ENCODE measurements around the gene BLM. TPM values are rescaled to one million over a fixed set of nuclear protein-coding genes. Genes with fewer than 3 reads are reported as not detected.
"Not testable (repeated sequence)": the region's sequence is repeated elsewhere in the genome, so short reads cannot be mapped to it uniquely, and the experiment has no call there.

Gene BLM
- total RNA-seq, 1 donor from 2014 or later = 3.7 TPM

DNA sequence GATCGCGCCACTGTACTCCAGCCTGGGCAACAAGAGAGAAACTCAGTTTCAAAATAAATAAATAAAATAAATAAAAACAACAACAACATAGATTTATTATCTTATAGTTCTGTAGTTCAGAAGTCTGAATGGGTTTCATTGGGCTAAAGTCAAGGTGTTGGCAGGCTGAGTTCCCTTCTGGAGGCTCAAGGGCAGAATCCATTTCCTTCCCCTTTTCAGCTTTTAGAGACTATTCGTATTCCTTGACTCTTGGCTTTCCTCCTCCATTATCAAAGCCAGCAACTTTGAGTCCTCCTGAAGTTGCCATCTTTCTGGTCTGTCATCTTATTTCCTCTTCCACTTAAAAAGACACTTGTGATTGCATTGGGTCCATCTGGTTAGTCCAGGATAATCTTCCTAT, 12.1 kb downstream of the BLM start:
- no peaks in the 10 kb centered on the region for H3K4me1 ChIP-seq (ENCODE audit: insufficient read depth, low read length)
- no peaks in the 10 kb centered on the region for H3K36me3 ChIP-seq (ENCODE audit: insufficient read depth, low read length)
- peaks cover 21% of the 10 kb centered on the region for H3K79me2 ChIP-seq (ENCODE audit: insufficient read depth, low read length)
- TF ChIP-seq EZH2 (IDR thresholded peaks at IDR 0.05; ENCODE audit: insufficient read depth, low read length) = no peak
- TF ChIP-seq, protein P1, sequence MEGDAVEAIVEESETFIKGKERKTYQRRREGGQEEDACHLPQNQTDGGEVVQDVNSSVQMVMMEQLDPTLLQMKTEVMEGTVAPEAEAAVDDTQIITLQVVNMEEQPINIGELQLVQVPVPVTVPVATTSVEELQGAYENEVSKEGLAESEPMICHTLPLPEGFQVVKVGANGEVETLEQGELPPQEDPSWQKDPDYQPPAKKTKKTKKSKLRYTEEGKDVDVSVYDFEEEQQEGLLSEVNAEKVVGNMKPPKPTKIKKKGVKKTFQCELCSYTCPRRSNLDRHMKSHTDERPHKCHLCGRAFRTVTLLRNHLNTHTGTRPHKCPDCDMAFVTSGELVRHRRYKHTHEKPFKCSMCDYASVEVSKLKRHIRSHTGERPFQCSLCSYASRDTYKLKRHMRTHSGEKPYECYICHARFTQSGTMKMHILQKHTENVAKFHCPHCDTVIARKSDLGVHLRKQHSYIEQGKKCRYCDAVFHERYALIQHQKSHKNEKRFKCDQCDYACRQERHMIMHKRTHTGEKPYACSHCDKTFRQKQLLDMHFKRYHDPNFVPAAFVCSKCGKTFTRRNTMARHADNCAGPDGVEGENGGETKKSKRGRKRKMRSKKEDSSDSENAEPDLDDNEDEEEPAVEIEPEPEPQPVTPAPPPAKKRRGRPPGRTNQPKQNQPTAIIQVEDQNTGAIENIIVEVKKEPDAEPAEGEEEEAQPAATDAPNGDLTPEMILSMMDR (IDR thresholded peaks at IDR 0.05; ENCODE audit: insufficient read depth, low read depth, low read length) = no peak
- FAIRE-seq (no peak), DNase-seq (ENCODE audit: low read depth) (no peak)
- H3K9ac ChIP-seq (ENCODE audit: low read length) = no peak overlapping the region
- no peak overlapping the region for H2AFZ ChIP-seq (ENCODE audit: low read depth, low read length)
- Mint-ChIP-seq H3K36me3 (ENCODE audit: low read depth, unreplicated experiment) (no peaks in the 10 kb centered on the region), H3K4me3 (ENCODE audit: unreplicated experiment) (no peak overlapping the region), H3K4me1 (ENCODE audit: low read depth, unreplicated experiment) (no peaks in the 10 kb centered on the region), H3K9me3 (ENCODE audit: unreplicated experiment) (no peaks in the 10 kb centered on the region), H3K27me3 (ENCODE audit: low read depth, unreplicated experiment) (no peaks in the 10 kb centered on the region), H3K27ac (ENCODE audit: unreplicated experiment) (no peak overlapping the region)
- no peaks in the 10 kb centered on the region for H4K20me1 ChIP-seq (ENCODE audit: insufficient read depth, low read length)
- H3K27ac ChIP-seq (ENCODE audit: low read depth, low read length) = no peak overlapping the region
- H3K27me3 ChIP-seq (ENCODE audit: insufficient read depth, low read length) = no peaks in the 10 kb centered on the region
- no peak overlapping the region for H3K4me3 ChIP-seq (ENCODE audit: insufficient read depth, low read depth, low read length)
- H3K9me3 ChIP-seq (ENCODE audit: insufficient read depth, low read depth, low read length) = no peaks in the 10 kb centered on the region
- H3K4me2 ChIP-seq (ENCODE audit: low read length) = no peak overlapping the region

DNA sequence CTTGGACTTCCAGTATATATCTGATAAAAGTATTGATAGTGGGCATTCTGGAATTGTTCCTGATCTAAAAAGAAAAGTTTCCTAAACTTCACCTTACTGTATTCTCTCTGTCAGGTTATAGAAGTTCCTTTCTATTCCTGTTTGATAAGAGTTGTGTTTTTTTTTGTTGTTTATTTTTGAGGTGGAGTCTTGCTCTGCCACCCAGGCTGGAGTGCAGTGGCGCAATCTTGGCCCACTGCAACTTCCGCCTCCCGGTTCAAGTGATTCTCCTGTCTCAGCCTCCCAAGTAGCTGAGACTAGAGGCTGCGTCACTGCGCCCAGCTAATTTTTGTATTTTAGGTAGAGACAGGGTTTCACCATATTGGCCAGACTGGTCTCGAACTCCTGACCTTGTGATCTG, 13.1 kb downstream of the BLM start:
- H2AFZ ChIP-seq (ENCODE audit: low read depth, low read length) = no peak overlapping the region
- Mint-ChIP-seq H3K27ac (ENCODE audit: unreplicated experiment) (no peak overlapping the region), H3K4me3 (ENCODE audit: unreplicated experiment) (no peak overlapping the region), H3K36me3 (ENCODE audit: low read depth, unreplicated experiment) (no peaks in the 10 kb centered on the region), H3K4me1 (ENCODE audit: low read depth, unreplicated experiment) (no peaks in the 10 kb centered on the region), H3K9me3 (ENCODE audit: unreplicated experiment) (no peaks in the 10 kb centered on the region), H3K27me3 (ENCODE audit: low read depth, unreplicated experiment) (no peaks in the 10 kb centered on the region)
- no peaks in the 10 kb centered on the region for H3K27me3 ChIP-seq (ENCODE audit: insufficient read depth, low read length)
- H3K79me2 ChIP-seq (ENCODE audit: insufficient read depth, low read length) = peaks cover 18% of the 10 kb centered on the region
- no peaks in the 10 kb centered on the region for H3K36me3 ChIP-seq (ENCODE audit: insufficient read depth, low read length)
- H3K27ac ChIP-seq (ENCODE audit: low read depth, low read length) = no peak overlapping the region
- H4K20me1 ChIP-seq (ENCODE audit: insufficient read depth, low read length) = no peaks in the 10 kb centered on the region
- TF ChIP-seq, protein P1 (IDR thresholded peaks at IDR 0.05; ENCODE audit: insufficient read depth, low read depth, low read length) = no peak
- TF ChIP-seq EZH2 (IDR thresholded peaks at IDR 0.05; ENCODE audit: insufficient read depth, low read length) = no peak
- H3K9me3 ChIP-seq (ENCODE audit: insufficient read depth, low read depth, low read length) = no peaks in the 10 kb centered on the region
- no peak overlapping the region for H3K9ac ChIP-seq (ENCODE audit: low read length)
- no peak overlapping the region for H3K4me2 ChIP-seq (ENCODE audit: low read length)
- no peaks in the 10 kb centered on the region for H3K4me1 ChIP-seq (ENCODE audit: insufficient read depth, low read length)
- DNase-seq (ENCODE audit: low read depth) (no peak), FAIRE-seq (no peak)
- no peak overlapping the region for H3K4me3 ChIP-seq (ENCODE audit: insufficient read depth, low read depth, low read length)

DNA sequence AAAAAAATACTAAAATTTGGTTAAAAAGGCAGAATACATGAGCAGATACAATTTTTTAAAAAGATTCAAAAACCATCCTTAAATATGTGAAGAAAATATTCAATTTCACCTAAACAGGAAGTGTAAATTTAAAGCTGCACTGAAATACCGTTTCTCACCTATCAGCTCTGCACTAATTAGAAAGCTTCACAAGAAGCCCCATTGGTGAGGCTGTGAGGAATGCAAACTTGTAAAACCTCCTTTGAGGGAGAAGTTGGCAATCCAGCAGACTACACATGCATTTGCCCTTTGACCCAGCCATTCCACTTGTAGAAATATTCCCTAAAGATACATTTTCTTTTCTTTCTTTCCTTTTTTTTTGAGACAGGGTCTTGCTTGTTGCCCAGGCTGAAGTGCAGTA, 18.8 kb downstream of the BLM start:
- H3K79me2 ChIP-seq (ENCODE audit: insufficient read depth, low read length) = peaks cover 9% of the 10 kb centered on the region
- no peak overlapping the region for H3K27ac Mint-ChIP-seq (ENCODE audit: unreplicated experiment)

DNA sequence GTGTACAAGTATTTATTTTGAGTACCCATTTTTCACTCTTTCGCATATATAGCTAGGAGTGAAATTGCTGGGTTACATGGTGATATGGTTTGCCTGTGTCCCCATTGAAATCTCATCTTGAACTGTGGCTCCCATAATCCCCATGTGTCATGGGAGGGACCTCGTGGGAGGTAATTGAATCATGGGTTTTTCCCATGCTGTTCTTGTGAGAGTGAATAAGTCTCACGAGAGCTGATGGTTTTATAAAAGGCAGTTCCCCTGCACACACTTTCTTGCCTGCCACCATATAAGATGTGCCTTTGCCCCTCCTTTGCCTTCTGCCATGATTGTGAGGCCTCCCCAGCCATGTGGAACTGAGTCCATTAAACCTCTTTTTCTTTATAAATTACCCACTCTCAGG, 23.4 kb downstream of the BLM start:
- H3K4me2 ChIP-seq (ENCODE audit: low read length); H3K27ac Mint-ChIP-seq (ENCODE audit: unreplicated experiment); H3K36me3 Mint-ChIP-seq (ENCODE audit: low read depth, unreplicated experiment); H3K4me1 Mint-ChIP-seq (ENCODE audit: low read depth, unreplicated experiment); FAIRE-seq; H3K4me3 Mint-ChIP-seq (ENCODE audit: unreplicated experiment); H3K9me3 Mint-ChIP-seq (ENCODE audit: unreplicated experiment); H2AFZ ChIP-seq (ENCODE audit: low read depth, low read length); H3K27ac ChIP-seq (ENCODE audit: low read depth, low read length); H4K20me1 ChIP-seq (ENCODE audit: insufficient read depth, low read length); H3K27me3 ChIP-seq (ENCODE audit: insufficient read depth, low read length); H3K36me3 ChIP-seq (ENCODE audit: insufficient read depth, low read length); H3K9ac ChIP-seq (ENCODE audit: low read length); H3K79me2 ChIP-seq (ENCODE audit: insufficient read depth, low read length); H3K9me3 ChIP-seq (ENCODE audit: insufficient read depth, low read depth, low read length); H3K4me1 ChIP-seq (ENCODE audit: insufficient read depth, low read length); DNase-seq (ENCODE audit: low read depth); H3K4me3 ChIP-seq (ENCODE audit: insufficient read depth, low read depth, low read length); H3K27me3 Mint-ChIP-seq (ENCODE audit: low read depth, unreplicated experiment): not testable (repeated sequence)

More for the DNA sequence above, 18.8 kb downstream of the BLM start:
- Histone ChIP-seq H3K36me3 (ENCODE audit: insufficient read depth, low read length) (no peaks in the 10 kb centered on the region), H4K20me1 (ENCODE audit: insufficient read depth, low read length) (no peaks in the 10 kb centered on the region), H3K4me2 (ENCODE audit: low read length) (no peak overlapping the region), H3K27me3 (ENCODE audit: insufficient read depth, low read length) (no peaks in the 10 kb centered on the region), H3K27ac (ENCODE audit: low read depth, low read length) (no peak overlapping the region), H2AFZ (ENCODE audit: low read depth, low read length) (no peak overlapping the region), H3K4me3 (ENCODE audit: insufficient read depth, low read depth, low read length) (no peak overlapping the region), H3K9ac (ENCODE audit: low read length) (no peak overlapping the region), H3K9me3 (ENCODE audit: insufficient read depth, low read depth, low read length) (no peaks in the 10 kb centered on the region), H3K4me1 (ENCODE audit: insufficient read depth, low read length) (no peaks in the 10 kb centered on the region)
- DNase-seq (ENCODE audit: low read depth) = no peak
- H3K4me3 Mint-ChIP-seq (ENCODE audit: unreplicated experiment) = no peak overlapping the region
- H3K9me3 Mint-ChIP-seq (ENCODE audit: unreplicated experiment) = no peaks in the 10 kb centered on the region
- H3K36me3 Mint-ChIP-seq (ENCODE audit: low read depth, unreplicated experiment) = no peaks in the 10 kb centered on the region
- no peaks in the 10 kb centered on the region for H3K4me1 Mint-ChIP-seq (ENCODE audit: low read depth, unreplicated experiment)
- no peak for FAIRE-seq
- H3K27me3 Mint-ChIP-seq (ENCODE audit: low read depth, unreplicated experiment) = no peaks in the 10 kb centered on the region
- TF ChIP-seq EZH2 (IDR thresholded peaks at IDR 0.05; ENCODE audit: insufficient read depth, low read length) = no peak
- TF ChIP-seq, protein P1 (IDR thresholded peaks at IDR 0.05; ENCODE audit: insufficient read depth, low read depth, low read length) = no peak

Measured in astrocyte (in vitro differentiated cells and primary cell).